ENCODE results near the gene NTN5. TPM values are rescaled to one million over a fixed set of nuclear protein-coding genes. Genes with fewer than 3 reads are reported as not detected.
A peak's percentile ranks its signal among the peaks of the same experiment; 100 is the strongest.

The NTN5 gene
- total RNA-seq, 1 experiment from 2014 or later = 0.55 TPM

DNA sequence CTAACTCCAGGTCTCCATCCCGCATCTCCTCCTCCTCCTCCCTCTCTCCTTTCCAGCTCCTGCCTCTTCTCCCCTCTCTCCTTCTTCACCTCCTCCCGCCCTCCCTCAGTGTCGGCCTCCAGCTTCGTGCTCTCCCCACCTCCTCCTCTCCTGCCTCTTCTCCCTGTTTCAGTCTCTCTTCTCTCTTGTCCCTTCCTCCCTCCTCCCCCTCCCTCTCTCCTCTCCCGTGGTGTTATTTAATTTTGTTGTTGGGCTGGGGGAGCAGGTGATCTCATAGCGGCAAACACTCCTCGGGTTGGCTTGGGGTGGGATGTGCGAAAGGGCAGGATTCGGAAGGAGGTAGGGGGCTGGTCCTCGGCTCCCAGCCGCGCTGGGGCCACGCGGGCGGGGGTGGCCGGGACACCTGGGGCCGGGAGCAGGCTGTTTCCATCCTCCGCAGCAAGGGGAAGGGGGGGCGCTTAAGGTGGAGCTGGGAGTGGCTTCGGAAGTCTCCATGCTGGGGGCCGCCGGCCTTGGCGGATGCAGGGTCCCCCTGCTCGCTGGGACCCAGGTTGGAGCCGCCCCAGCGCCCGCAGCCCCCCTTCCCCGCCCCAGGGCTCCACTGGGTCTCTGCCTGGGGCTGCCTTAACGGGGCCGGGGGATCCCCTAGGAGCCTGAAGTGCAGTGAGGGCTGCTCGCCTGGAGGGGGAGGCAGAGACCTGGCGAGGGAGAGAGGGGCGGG lies 26.7 kb downstream of the NTN5 start, which contains the start of gene CA11:
Gene CA11 (minus strand): TSS at position 187 of the 721 bp plus-strand sequence. CDS start 555 bp downstream, outside the sequence.
- no peak within 1 kb of the TSS for H4K91ac ChIP-seq (ENCODE audit: insufficient read length, low read depth, low read length)
- Mint-ChIP-seq H3K4me1 (peaks cover 16 to 17% of the 10 kb centered on the region in 2 experiments), H3K27ac (peak within 1 kb of the TSS; percentile 88 to 98 (median 98)), H3K4me3 (peak within 1 kb of the TSS; percentile 84 to 93), H3K27me3 (ENCODE audit: low read depth) (peaks cover 2% of the 10 kb centered on the region), H3K9me3 (peaks cover 0 to 3% of the 10 kb centered on the region in 2 experiments; a peak in 2 of 5 replicates), H3K36me3 (ENCODE audit: insufficient read depth in 1 of 3, low read depth in 3 of 3) (peaks cover 5 to 22% (median 19%) of the 10 kb centered on the region in 3 experiments)
- no peaks in the 10 kb centered on the region for H3K4me1 ChIP-seq (ENCODE audit: insufficient read depth, low read length)
- no peaks in the 10 kb centered on the region for H3K79me2 ChIP-seq (ENCODE audit: insufficient read depth, low read length)
- H2AFZ ChIP-seq (ENCODE audit: low read length) = no peak within 1 kb of the TSS
- no peaks in the 10 kb centered on the region for H4K20me1 ChIP-seq (ENCODE audit: control insufficient read depth, insufficient read depth, insufficient read length)
- TF ChIP-seq, protein P1, sequence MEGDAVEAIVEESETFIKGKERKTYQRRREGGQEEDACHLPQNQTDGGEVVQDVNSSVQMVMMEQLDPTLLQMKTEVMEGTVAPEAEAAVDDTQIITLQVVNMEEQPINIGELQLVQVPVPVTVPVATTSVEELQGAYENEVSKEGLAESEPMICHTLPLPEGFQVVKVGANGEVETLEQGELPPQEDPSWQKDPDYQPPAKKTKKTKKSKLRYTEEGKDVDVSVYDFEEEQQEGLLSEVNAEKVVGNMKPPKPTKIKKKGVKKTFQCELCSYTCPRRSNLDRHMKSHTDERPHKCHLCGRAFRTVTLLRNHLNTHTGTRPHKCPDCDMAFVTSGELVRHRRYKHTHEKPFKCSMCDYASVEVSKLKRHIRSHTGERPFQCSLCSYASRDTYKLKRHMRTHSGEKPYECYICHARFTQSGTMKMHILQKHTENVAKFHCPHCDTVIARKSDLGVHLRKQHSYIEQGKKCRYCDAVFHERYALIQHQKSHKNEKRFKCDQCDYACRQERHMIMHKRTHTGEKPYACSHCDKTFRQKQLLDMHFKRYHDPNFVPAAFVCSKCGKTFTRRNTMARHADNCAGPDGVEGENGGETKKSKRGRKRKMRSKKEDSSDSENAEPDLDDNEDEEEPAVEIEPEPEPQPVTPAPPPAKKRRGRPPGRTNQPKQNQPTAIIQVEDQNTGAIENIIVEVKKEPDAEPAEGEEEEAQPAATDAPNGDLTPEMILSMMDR (conservative IDR thresholded peaks at IDR 0.05) = peak; percentile 92
- H3K23me2 ChIP-seq (ENCODE audit: insufficient read length, low read depth, low read length, poor library complexity, severe bottlenecking) = peaks cover 16% of the 10 kb centered on the region
- no peak within 1 kb of the TSS for H2AK5ac ChIP-seq (ENCODE audit: insufficient read length, low read length)
- no peak within 1 kb of the TSS for H4K5ac ChIP-seq (ENCODE audit: insufficient read length, low read depth, low read length)
- peak within 1 kb of the TSS; percentile 12 for H3K18ac ChIP-seq (ENCODE audit: insufficient read length, low read depth, low read length)
- DNase-seq = peak; percentile 82
- H2BK120ac ChIP-seq (ENCODE audit: low read depth, low read length, poor library complexity, severe bottlenecking) = no peak within 1 kb of the TSS
- H2BK5ac ChIP-seq (ENCODE audit: insufficient read length, low read length) = no peak within 1 kb of the TSS
- no CpG with 5 or more reads among the region's 33 CpGs for WGBS (ENCODE audit: extremely low coverage, insufficient read length, low lambda C conversion rate)
- H4K8ac ChIP-seq (replicated peaks; ENCODE audit: insufficient read length, low read depth, low read length) = no peak within 1 kb of the TSS
- H3T11ph ChIP-seq (ENCODE audit: low read length) = no peak within 1 kb of the TSS
- no peak within 1 kb of the TSS for H3K27ac ChIP-seq (ENCODE audit: insufficient read length, low read depth, low read length)
- 0 out of 2 replicates have a peak within 1 kb of the TSS, but pooled peaks have one; percentile 16 for H3K14ac ChIP-seq (ENCODE audit: insufficient read depth, low read length)
- no peaks in the 10 kb centered on the region for H3K9me3 ChIP-seq (ENCODE audit: control insufficient read depth, low read depth, low read length)
- no peak within 1 kb of the TSS for H2BK20ac ChIP-seq (ENCODE audit: low read depth, low read length, poor library complexity, severe bottlenecking)
- H3K56ac ChIP-seq (ENCODE audit: insufficient read length, low read depth, low read length) = no peak within 1 kb of the TSS
- peak within 1 kb of the TSS; percentile 1 for H3K9ac ChIP-seq (ENCODE audit: extremely low read depth, insufficient read length, low read length)
- no peak within 1 kb of the TSS for H2BK15ac ChIP-seq (ENCODE audit: low read depth, low read length)
- no peaks in the 10 kb centered on the region for H3K79me1 ChIP-seq (ENCODE audit: insufficient read depth, low read depth, low read length, poor library complexity, severe bottlenecking)
- H3K4me2 ChIP-seq (ENCODE audit: insufficient read depth, insufficient read length, low read length) = peak within 1 kb of the TSS; percentile 69
- H3K23ac ChIP-seq (ENCODE audit: insufficient read length, low read depth, low read length) = no peak within 1 kb of the TSS
- H3K4ac ChIP-seq (ENCODE audit: low read depth, low read length) = no peak within 1 kb of the TSS
- no peak within 1 kb of the TSS for H2BK12ac ChIP-seq (ENCODE audit: insufficient read length, low read depth, low read length)
- H3K27me3 ChIP-seq (ENCODE audit: insufficient read depth, low read length) = no peaks in the 10 kb centered on the region
